Measurements from ENCODE around the gene NDUFB8. TPM values are rescaled to one million over a fixed set of nuclear protein-coding genes. Genes with fewer than 3 reads are reported as not detected.

Gene NDUFB8
- total RNA-seq, 4 donors from 2014 or later, result 106 to 161 (median 132) TPM

- 71 to 74% methylated on average over 4 of the region's 4 CpGs for WGBS, 2 donors
- no peak for DNase-seq (ENCODE audit: low spot score in 2 of 2)
- Histone ChIP-seq H3K27me3 (no peaks in the 10 kb centered on the region), H3K4me1 (peaks cover 0 to 31% (median 14%) of the 10 kb centered on the region in 4 donors), H3K36me3 (peaks cover 0 to 51% (median 22%) of the 10 kb centered on the region in 3 donors), H3K9me3 (no peaks in the 10 kb centered on the region), H3K4me3 (no peak overlapping the region), H3K27ac (no peak overlapping the region)
- TF ChIP-seq, protein P1, sequence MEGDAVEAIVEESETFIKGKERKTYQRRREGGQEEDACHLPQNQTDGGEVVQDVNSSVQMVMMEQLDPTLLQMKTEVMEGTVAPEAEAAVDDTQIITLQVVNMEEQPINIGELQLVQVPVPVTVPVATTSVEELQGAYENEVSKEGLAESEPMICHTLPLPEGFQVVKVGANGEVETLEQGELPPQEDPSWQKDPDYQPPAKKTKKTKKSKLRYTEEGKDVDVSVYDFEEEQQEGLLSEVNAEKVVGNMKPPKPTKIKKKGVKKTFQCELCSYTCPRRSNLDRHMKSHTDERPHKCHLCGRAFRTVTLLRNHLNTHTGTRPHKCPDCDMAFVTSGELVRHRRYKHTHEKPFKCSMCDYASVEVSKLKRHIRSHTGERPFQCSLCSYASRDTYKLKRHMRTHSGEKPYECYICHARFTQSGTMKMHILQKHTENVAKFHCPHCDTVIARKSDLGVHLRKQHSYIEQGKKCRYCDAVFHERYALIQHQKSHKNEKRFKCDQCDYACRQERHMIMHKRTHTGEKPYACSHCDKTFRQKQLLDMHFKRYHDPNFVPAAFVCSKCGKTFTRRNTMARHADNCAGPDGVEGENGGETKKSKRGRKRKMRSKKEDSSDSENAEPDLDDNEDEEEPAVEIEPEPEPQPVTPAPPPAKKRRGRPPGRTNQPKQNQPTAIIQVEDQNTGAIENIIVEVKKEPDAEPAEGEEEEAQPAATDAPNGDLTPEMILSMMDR (IDR thresholded peaks at IDR 0.05), result no peak
- no peak for TF ChIP-seq POLR2A (IDR thresholded peaks at IDR 0.05)
- no peak for TF ChIP-seq EP300 (IDR thresholded peaks at IDR 0.05)
These were observed 7.8 kb upstream of the NDUFB8 start for GRCh38 chr10:100537475-100537874.

- WGBS, 2 donors, result 1% methylated on average over 35 of the region's 35 CpGs
- Histone ChIP-seq H3K27ac (peak within 1 kb of the TSS; percentile 68 to 85 (median 78)), H3K4me1 (peaks cover 0 to 31% (median 14%) of the 10 kb centered on the region in 4 donors), H3K9me3 (no peaks in the 10 kb centered on the region), H3K4me3 (peak within 1 kb of the TSS; percentile 72 to 93 (median 78)), H3K27me3 (no peaks in the 10 kb centered on the region), H3K36me3 (peaks cover 0 to 34% (median 12%) of the 10 kb centered on the region in 3 donors)
- peak; percentile 77 to 86 for DNase-seq (ENCODE audit: low spot score in 2 of 2)
- TF ChIP-seq POLR2A (IDR thresholded peaks at IDR 0.05) (peak; percentile 34 to 69), EP300 (IDR thresholded peaks at IDR 0.05) (peak; percentile 88 to 92)
- TF ChIP-seq, protein P1 (IDR thresholded peaks at IDR 0.05), result peak; percentile 72 to 99 (median 93)
These were observed 6.2 kb upstream of the NDUFB8 start, which contains the start of gene HIF1AN for GRCh38 chr10:100535715-100536353. Gene HIF1AN (plus strand): TSS chr10:100535943. CDS start chr10:100535959, 16 bp downstream.

GRCh38 chr10:100535338-100535714, 5.7 kb upstream of the NDUFB8 start:
- peak overlapping the region; percentile 72 to 93 (median 78) for H3K4me3 ChIP-seq
- H3K36me3 ChIP-seq, result peaks cover 0 to 29% (median 7%) of the 10 kb centered on the region in 3 donors
- peaks cover 0 to 33% (median 14%) of the 10 kb centered on the region in 4 donors for H3K4me1 ChIP-seq
- WGBS, 2 donors, result 48% methylated on average over 4 of the region's 4 CpGs
- H3K27ac ChIP-seq, result peak overlapping the region; percentile 34 to 85 (median 78)
- DNase-seq (ENCODE audit: low spot score in 2 of 2), result no peak
- TF ChIP-seq POLR2A (IDR thresholded peaks at IDR 0.05), result no peak
- TF ChIP-seq, protein P1 (IDR thresholded peaks at IDR 0.05), result no peak
- TF ChIP-seq EP300 (IDR thresholded peaks at IDR 0.05), result no peak
- no peaks in the 10 kb centered on the region for H3K9me3 ChIP-seq
- H3K27me3 ChIP-seq, result no peaks in the 10 kb centered on the region

- no peak for DNase-seq (ENCODE audit: low spot score in 2 of 2)
- H3K36me3 ChIP-seq, result peaks cover 0 to 23% (median under 1%) of the 10 kb centered on the region in 3 donors
- peak overlapping the region in 1 of 4 donors; percentile 85 for H3K27ac ChIP-seq
- 54 to 72% methylated on average over 2 of the region's 2 CpGs for WGBS, 2 donors
- H3K4me3 ChIP-seq, result no peak overlapping the region
- no peak for TF ChIP-seq POLR2A (IDR thresholded peaks at IDR 0.05)
- TF ChIP-seq, protein P1 (IDR thresholded peaks at IDR 0.05), result no peak
- no peak for TF ChIP-seq EP300 (IDR thresholded peaks at IDR 0.05)
- H3K9me3 ChIP-seq, result no peaks in the 10 kb centered on the region
- no peaks in the 10 kb centered on the region for H3K27me3 ChIP-seq
- peaks cover 0 to 38% (median 14%) of the 10 kb centered on the region in 4 donors for H3K4me1 ChIP-seq
These were observed 5.1 kb upstream of the NDUFB8 start for GRCh38 chr10:100534726-100535125.

GRCh38 chr10:100531761-100532160, 2.1 kb upstream of the NDUFB8 start:
- Histone ChIP-seq H3K9me3 (no peaks in the 10 kb centered on the region), H3K27me3 (no peaks in the 10 kb centered on the region), H3K4me1 (peaks cover 0 to 44% (median 19%) of the 10 kb centered on the region in 4 donors), H3K27ac (no peak overlapping the region), H3K4me3 (no peak overlapping the region), H3K36me3 (peaks cover 0 to 9% (median 0%) of the 10 kb centered on the region in 3 donors)
- no peak for TF ChIP-seq EP300 (IDR thresholded peaks at IDR 0.05)
- TF ChIP-seq, protein P1 (IDR thresholded peaks at IDR 0.05), result no peak
- TF ChIP-seq POLR2A (IDR thresholded peaks at IDR 0.05), result no peak
- DNase-seq (ENCODE audit: low spot score in 2 of 2), result no peak

All from tibial nerve (tissue), 4 donors.